Measurements from ENCODE around the gene PKLR. TPM values are rescaled to one million over a fixed set of nuclear protein-coding genes. Genes with fewer than 3 reads are reported as not detected.
"Not testable (repeated sequence)": the region's sequence is repeated elsewhere in the genome, so short reads cannot be mapped to it uniquely, and the experiment has no call there.

The PKLR gene
- not detected for total RNA-seq
- long read RNA-seq = 0 reads

DNA sequence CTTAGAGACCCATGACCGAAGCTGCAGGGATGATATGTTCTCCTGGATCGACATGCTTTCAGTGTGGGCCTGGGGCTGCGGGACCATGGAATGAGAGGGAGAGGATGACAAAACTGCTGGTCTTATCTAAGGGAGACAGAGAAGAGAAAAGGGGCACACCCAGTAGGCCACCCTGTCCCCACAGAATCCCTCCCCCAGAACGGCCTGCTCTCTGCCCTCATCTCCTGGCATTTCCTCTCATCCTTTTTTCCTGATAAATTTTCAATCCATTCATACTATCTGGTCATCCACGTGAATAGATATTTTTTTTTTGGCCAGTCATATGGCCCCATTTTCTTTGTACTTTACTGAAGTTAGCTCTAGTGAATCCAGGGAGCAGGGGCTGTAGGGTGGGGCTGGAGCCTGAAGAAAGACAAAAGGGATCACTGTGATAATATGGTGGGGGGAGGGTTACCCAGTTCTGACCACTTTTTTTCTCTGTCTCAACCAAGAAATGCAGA, at the start of gene PKLR:
PKLR (minus strand) TSS at position 97 of the 500 bp plus-strand sequence; CDS start at position 54, 43 bp downstream.
- ATAC-seq (ENCODE audit: poor library complexity) = no peak
- DNase-seq = no peak
- intact Hi-C loops (cut with DNase I) = no loop called here

- DNase-seq (no peak), ATAC-seq (ENCODE audit: poor library complexity) (no peak)
- intact Hi-C loops (cut with DNase I) = no loop called here
Observed at GRCh38 chr1:155342842-155343241, 41.6 kb upstream of the PKLR start.

GRCh38 chr1:155339515-155340097, 38.4 kb upstream of the PKLR start:
- ATAC-seq (ENCODE audit: poor library complexity) (no peak), DNase-seq (no peak)
- intact Hi-C loops (cut with DNase I) = no loop called here

GRCh38 chr1:155334962-155335361, 33.7 kb upstream of the PKLR start:
- DNase-seq = no peak
- intact Hi-C loops (cut with DNase I) = no loop called here
- ATAC-seq (ENCODE audit: poor library complexity) = no peak

- intact Hi-C loops (cut with DNase I) = no loop called here
- DNase-seq = no peak
- no peak for ATAC-seq (ENCODE audit: poor library complexity)
Observed at GRCh38 chr1:155329980-155330598, 28.9 kb upstream of the PKLR start.

- ATAC-seq (ENCODE audit: poor library complexity); intact Hi-C loops (cut with DNase I); DNase-seq: not testable (repeated sequence)
Observed at GRCh38 chr1:155328856-155329255, 27.6 kb upstream of the PKLR start.

GRCh38 chr1:155327981-155328380, 26.7 kb upstream of the PKLR start:
- DNase-seq = no peak
- no peak for ATAC-seq (ENCODE audit: poor library complexity)
- intact Hi-C loops (cut with DNase I) = no loop called here

DNA sequence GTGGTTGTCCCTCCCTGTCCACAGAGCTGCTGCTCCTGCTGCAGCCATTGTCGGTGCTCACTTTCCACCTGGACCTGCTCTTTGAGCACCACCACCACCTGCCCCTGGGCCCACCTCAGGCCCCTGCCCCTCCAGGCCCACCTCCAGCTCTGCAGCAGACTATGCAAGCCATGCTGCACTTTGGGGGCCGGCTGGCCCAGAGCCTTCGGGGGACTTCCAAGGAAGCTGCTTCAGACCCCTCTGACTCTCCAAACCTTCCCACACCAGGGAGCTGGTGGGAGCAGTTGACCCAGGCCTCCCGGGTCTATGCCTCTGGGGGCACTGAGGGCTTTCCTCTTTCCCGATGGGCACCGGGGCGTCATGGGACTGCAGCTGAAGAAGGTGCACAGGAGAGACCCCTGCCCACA, 25.4 kb upstream of the PKLR start:
- intact Hi-C loops (cut with DNase I) = no loop called here

GRCh38 chr1:155326020-155326526, 24.8 kb upstream of the PKLR start:
- intact Hi-C loops (cut with DNase I) = no loop called here
- ATAC-seq (ENCODE audit: poor library complexity) = no peak

More for the DNA sequence above, 25.4 kb upstream of the PKLR start:
- DNase-seq (no peak), ATAC-seq (ENCODE audit: poor library complexity) (no peak)

DNA sequence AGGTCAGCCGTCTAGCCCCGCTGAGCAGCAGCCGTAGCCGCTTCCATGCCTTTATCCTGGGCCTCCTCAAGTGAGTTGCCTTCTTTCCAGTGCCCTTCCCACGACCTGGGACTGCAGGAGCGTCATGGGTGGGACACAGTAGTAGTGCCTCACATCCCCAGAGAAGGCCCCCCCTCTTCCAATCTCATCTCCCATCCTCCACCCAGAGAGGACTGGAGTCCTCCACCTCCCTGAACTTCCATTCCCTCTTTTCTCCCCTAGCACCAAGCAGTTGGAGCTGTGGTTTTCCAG, 24.3 kb upstream of the PKLR start:
- ATAC-seq (ENCODE audit: poor library complexity) (no peak), DNase-seq (no peak)
- intact Hi-C loops (cut with DNase I) = no loop called here

More at GRCh38 chr1:155326020-155326526, 24.8 kb upstream of the PKLR start:
- no peak for DNase-seq

GRCh38 chr1:155324717-155325602, 23.7 kb upstream of the PKLR start:
- DNase-seq = peak; percentile 70
- ATAC-seq (ENCODE audit: poor library complexity) = no peak
- intact Hi-C loops (cut with DNase I) = loop anchor here (5.0 kb wide), 2 partner anchors 48 to 73 kb away; partner anchors contain the start of gene HCN3

GRCh38 chr1:155324037-155324716, 22.9 kb upstream of the PKLR start:
- DNase-seq = peak; percentile 97
- intact Hi-C loops (cut with DNase I) = loop anchor here (5.0 kb wide), 2 partner anchors 47 to 72 kb away; partner anchors contain the start of gene HCN3
- ATAC-seq (ENCODE audit: poor library complexity) = peak; percentile 85

GRCh38 chr1:155323729-155324036, 22.4 kb upstream of the PKLR start:
- intact Hi-C loops (cut with DNase I) = loop anchor here (5.0 kb wide), 2 partner anchors 46 to 71 kb away; partner anchors contain the start of gene HCN3
- ATAC-seq (ENCODE audit: poor library complexity) = peak; percentile 73
- DNase-seq = peak; percentile 93

DNA sequence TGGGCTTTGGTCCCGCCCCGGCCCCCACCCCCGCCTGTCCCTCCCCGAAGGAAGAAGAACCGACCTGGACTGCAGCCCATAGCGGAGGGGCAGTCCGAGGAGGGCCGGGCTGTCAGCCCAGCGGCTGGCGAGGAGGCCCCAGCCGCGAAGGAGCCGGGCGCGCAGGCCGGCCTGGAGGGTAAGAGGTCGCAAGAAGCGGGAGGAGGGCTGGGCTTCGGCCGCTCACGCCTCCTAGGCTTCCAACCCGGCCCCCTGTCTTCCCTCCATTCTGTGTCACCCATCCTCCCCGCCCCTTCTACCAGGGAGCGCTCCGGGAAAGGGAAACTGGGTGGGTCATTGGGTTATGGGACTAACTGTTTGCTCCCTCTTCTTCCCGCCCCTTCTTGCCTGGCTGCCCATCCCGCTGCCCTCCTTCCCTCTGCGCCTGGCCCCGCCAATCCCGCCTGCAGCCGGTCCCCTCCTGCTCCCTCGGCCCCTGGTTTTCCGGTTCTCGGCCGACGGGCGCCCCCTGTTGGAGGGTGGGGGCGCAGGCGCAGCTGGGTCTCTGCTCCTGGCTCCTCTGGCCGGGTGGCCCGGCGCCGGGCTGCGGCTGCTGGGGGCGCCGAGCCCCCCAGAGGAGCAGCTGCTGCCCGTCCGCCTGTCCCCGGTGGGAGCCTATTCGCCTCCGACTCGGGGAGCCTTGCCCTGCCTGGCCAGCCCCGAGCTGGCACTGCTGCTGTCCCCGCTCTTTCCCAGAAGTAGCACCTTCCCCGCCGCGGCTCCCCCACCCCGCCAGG, 21.9 kb upstream of the PKLR start:
- ATAC-seq (ENCODE audit: poor library complexity) (peak; percentile 63), DNase-seq (peak; percentile 93)
- intact Hi-C loops (cut with DNase I) = loop anchor here (5.0 kb wide), 2 partner anchors 46 to 71 kb away; partner anchors contain the start of gene HCN3

GRCh38 chr1:155322571-155322952, 21.3 kb upstream of the PKLR start:
- intact Hi-C loops (cut with DNase I) = loop anchor here (5.0 kb wide), 2 partner anchors 45 to 70 kb away; partner anchors contain the start of gene HCN3
- ATAC-seq (ENCODE audit: poor library complexity) = no peak
- no peak for DNase-seq

DNA sequence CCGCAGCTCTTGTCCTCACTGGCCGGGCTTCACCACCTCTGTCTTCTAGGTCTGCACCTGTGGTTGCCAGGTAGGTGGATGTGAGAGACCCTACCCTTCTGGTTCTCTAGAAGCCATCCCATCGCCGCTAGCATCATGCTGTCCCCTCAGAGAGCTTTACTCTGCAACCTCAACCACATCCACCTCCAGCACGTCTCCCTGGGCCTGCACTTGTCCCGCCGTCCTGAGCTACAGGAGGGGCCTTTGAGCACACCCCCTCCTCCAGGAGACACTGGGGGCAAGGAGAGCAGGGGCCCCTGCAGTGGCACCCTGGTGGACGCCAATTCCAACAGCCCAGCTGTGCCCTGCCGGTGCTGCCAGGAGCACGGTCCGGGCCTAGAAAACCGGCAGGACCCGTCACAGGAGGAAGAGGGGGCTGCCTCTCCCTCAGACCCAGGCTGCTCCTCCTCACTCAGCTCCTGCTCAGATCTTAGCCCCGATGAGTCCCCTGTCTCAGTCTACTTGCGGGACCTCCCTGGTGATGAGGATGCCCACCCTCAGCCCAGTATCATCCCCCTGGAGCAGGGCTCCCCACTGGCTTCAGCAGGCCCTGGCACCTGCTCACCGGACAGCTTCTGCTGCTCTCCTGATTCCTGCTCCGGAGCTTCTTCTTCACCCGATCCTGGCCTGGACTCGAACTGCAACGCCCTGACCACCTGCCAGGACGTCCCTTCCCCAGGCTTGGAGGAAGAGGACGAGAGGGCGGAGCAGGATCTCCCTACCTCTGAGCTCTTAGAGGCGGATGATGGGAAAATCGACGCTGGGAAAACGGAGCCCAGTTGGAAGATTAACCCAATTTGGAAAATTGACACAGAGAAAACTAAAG, 20.6 kb upstream of the PKLR start:
- DNase-seq = peak; percentile 42
- no peak for ATAC-seq (ENCODE audit: poor library complexity)
- intact Hi-C loops (cut with DNase I) = loop anchor here (5.0 kb wide), 2 partner anchors 45 to 70 kb away; partner anchors contain the start of gene HCN3

All from Right ventricle myocardium superior (tissue), 1 donor.